ENCODE measurements around the gene ALKBH5.

The ALKBH5 gene

DNA sequence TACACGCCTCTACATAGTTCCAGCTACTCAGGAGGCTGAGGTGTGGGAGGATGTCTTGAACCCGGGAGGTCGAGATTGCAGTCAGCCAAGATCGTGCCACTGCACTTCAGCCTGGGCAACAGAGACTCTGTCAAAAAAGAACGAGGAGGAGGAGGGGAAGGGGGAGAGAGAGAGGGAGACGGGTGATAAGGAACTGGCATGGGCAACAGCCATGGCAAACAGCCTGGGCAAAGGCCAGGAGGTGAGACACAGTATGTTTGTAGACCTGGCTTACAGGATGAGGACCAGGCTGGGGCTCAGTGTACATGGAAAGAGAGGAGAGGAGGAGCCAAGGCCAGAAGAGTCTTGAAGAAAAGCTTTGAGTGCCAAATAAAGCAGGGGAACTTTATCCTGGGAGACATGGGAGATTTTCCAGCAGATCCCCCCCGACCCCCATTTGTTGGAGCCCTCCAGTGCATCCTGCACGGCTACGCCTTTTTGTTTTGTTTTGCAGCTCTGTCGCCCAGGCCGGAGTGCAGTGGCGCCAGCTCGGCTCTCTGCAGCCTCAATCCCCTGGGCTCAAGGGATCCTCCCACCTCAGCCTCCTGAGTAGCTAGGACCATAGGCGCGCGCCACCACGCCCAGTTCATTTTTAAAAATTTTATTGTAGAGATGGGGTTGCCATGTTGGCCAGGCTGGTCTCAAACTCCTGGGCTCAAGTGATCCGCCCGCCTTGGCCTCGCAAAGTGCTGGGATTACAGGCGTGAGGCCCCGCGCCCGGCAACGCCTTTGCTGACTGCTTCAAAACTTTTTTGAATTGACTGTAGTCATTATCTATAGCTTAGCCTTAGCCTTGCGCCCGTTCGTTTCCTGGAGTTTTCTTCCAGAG, 1.3 kb upstream of the ALKBH5 start:
- TF ChIP-seq, protein P1, sequence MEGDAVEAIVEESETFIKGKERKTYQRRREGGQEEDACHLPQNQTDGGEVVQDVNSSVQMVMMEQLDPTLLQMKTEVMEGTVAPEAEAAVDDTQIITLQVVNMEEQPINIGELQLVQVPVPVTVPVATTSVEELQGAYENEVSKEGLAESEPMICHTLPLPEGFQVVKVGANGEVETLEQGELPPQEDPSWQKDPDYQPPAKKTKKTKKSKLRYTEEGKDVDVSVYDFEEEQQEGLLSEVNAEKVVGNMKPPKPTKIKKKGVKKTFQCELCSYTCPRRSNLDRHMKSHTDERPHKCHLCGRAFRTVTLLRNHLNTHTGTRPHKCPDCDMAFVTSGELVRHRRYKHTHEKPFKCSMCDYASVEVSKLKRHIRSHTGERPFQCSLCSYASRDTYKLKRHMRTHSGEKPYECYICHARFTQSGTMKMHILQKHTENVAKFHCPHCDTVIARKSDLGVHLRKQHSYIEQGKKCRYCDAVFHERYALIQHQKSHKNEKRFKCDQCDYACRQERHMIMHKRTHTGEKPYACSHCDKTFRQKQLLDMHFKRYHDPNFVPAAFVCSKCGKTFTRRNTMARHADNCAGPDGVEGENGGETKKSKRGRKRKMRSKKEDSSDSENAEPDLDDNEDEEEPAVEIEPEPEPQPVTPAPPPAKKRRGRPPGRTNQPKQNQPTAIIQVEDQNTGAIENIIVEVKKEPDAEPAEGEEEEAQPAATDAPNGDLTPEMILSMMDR (IDR thresholded peaks at IDR 0.05; ENCODE audit: poor library complexity, severe bottlenecking), result no peak
- no peak for ATAC-seq (ENCODE audit: low read depth)
- H3K4me1 ChIP-seq (ENCODE audit: insufficient read depth, poor library complexity, severe bottlenecking), result peaks cover 1% of the 10 kb centered on the region
- H3K4me3 ChIP-seq (ENCODE audit: severe bottlenecking), result peak overlapping the region; percentile 67
- no peaks in the 10 kb centered on the region for H3K9me3 ChIP-seq (ENCODE audit: severe bottlenecking)
- peaks cover 18% of the 10 kb centered on the region for H3K36me3 ChIP-seq (ENCODE audit: low read depth)
- H3K27me3 ChIP-seq (ENCODE audit: insufficient read depth, poor library complexity, severe bottlenecking), result no peaks in the 10 kb centered on the region
- peak overlapping the region; percentile 78 for H3K27ac ChIP-seq (ENCODE audit: poor library complexity, severe bottlenecking)
- DNase-seq (ENCODE audit: low spot score), result no peak

DNA sequence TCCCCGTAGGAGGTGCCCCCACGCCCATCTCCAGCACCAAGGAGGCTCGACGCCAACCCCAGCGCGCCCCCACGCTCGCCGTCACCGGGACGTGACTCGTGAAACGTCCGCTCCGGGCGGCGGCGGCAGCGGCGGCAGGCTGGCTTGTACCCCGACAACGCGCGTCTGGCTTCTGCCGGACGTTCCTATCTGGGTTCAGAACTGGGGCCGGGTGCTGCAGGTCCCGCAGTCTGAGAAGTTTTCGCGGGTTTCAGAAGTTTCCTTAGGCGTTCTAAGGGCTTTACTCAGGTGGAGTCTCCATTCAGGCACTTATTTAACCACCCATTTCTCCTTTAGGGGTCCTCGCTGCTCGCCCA, 672 bp upstream of the ALKBH5 start:
- H3K36me3 ChIP-seq (ENCODE audit: low read depth), result peaks cover 23% of the 10 kb centered on the region
- H3K9me3 ChIP-seq (ENCODE audit: severe bottlenecking), result no peaks in the 10 kb centered on the region
- H3K27me3 ChIP-seq (ENCODE audit: insufficient read depth, poor library complexity, severe bottlenecking), result no peaks in the 10 kb centered on the region
- peak overlapping the region; percentile 67 for H3K4me3 ChIP-seq (ENCODE audit: severe bottlenecking)
- peak overlapping the region; percentile 78 for H3K27ac ChIP-seq (ENCODE audit: poor library complexity, severe bottlenecking)
- ATAC-seq (ENCODE audit: low read depth) (peak; percentile 26), DNase-seq (ENCODE audit: low spot score) (peak; percentile 83)
- TF ChIP-seq, protein P1 (IDR thresholded peaks at IDR 0.05; ENCODE audit: poor library complexity, severe bottlenecking), result no peak
- H3K4me1 ChIP-seq (ENCODE audit: insufficient read depth, poor library complexity, severe bottlenecking), result peaks cover 7% of the 10 kb centered on the region

DNA sequence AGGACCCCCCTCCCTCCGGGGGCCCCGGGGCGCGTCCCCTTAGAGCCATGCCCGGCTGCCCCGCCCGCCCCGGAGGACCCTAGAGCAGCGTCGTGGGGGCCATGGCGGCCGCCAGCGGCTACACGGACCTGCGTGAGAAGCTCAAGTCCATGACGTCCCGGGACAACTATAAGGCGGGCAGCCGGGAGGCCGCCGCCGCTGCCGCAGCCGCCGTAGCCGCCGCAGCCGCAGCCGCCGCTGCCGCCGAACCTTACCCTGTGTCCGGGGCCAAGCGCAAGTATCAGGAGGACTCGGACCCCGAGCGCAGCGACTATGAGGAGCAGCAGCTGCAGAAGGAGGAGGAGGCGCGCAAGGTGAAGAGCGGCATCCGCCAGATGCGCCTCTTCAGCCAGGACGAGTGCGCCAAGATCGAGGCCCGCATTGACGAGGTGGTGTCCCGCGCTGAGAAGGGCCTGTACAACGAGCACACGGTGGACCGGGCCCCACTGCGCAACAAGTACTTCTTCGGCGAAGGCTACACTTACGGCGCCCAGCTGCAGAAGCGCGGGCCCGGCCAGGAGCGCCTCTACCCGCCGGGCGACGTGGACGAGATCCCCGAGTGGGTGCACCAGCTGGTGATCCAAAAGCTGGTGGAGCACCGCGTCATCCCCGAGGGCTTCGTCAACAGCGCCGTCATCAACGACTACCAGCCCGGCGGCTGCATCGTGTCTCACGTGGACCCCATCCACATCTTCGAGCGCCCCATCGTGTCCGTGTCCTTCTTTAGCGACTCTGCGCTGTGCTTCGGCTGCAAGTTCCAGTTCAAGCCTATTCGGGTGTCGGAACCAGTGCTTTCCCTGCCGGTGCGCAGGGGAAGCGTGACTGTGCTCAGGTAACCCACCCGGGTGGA, 759 bp downstream of the ALKBH5 start:
- no peaks in the 10 kb centered on the region for H3K27me3 ChIP-seq (ENCODE audit: insufficient read depth, poor library complexity, severe bottlenecking)
- H3K4me1 ChIP-seq (ENCODE audit: insufficient read depth, poor library complexity, severe bottlenecking), result peaks cover 12% of the 10 kb centered on the region
- TF ChIP-seq, protein P1 (IDR thresholded peaks at IDR 0.05; ENCODE audit: poor library complexity, severe bottlenecking), result no peak
- H3K9me3 ChIP-seq (ENCODE audit: severe bottlenecking), result no peaks in the 10 kb centered on the region
- DNase-seq (ENCODE audit: low spot score), result no peak
- H3K27ac ChIP-seq (ENCODE audit: poor library complexity, severe bottlenecking), result peak overlapping the region; percentile 78
- ATAC-seq (ENCODE audit: low read depth), result no peak
- peak overlapping the region; percentile 67 for H3K4me3 ChIP-seq (ENCODE audit: severe bottlenecking)
- H3K36me3 ChIP-seq (ENCODE audit: low read depth), result peaks cover 37% of the 10 kb centered on the region

DNA sequence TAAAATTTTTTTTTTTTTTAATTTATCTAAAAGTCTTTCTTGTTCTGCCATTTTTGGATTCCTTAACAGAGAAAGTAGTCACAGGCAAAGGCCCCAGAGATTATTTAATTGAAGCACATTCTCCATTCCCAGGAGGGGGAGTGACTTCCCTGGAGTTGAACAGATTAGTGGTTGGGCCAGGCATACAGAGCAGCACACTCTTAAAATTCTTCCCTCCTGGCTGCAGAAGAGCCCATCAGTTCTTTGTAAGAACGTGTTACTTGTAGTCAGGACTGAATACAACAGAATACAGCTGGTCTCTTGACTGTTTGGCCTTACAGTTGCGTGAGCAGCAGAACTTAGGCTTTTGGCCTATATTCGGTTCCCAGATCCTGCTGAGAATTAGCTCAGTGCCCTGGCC, 1.8 kb downstream of the ALKBH5 start:
- H3K4me1 ChIP-seq (ENCODE audit: insufficient read depth, poor library complexity, severe bottlenecking), result peaks cover 12% of the 10 kb centered on the region
- H3K9me3 ChIP-seq (ENCODE audit: severe bottlenecking), result no peaks in the 10 kb centered on the region
- TF ChIP-seq, protein P1 (IDR thresholded peaks at IDR 0.05; ENCODE audit: poor library complexity, severe bottlenecking), result no peak
- DNase-seq (ENCODE audit: low spot score) (no peak), ATAC-seq (ENCODE audit: low read depth) (no peak)
- peaks cover 45% of the 10 kb centered on the region for H3K36me3 ChIP-seq (ENCODE audit: low read depth)
- no peaks in the 10 kb centered on the region for H3K27me3 ChIP-seq (ENCODE audit: insufficient read depth, poor library complexity, severe bottlenecking)
- H3K27ac ChIP-seq (ENCODE audit: poor library complexity, severe bottlenecking), result peak overlapping the region; percentile 78
- H3K4me3 ChIP-seq (ENCODE audit: severe bottlenecking), result peak overlapping the region; percentile 67

Data from RWPE2 (cell line).